ENCODE data around the gene CFAP73. TPM values are rescaled to one million over a fixed set of nuclear protein-coding genes. Genes with fewer than 3 reads are reported as not detected.
A peak's percentile ranks its signal among the peaks of the same experiment; 100 is the strongest.

CFAP73 gene
- polyA plus RNA-seq, 3 donors: 0.14 TPM; not detected in 2

DNA sequence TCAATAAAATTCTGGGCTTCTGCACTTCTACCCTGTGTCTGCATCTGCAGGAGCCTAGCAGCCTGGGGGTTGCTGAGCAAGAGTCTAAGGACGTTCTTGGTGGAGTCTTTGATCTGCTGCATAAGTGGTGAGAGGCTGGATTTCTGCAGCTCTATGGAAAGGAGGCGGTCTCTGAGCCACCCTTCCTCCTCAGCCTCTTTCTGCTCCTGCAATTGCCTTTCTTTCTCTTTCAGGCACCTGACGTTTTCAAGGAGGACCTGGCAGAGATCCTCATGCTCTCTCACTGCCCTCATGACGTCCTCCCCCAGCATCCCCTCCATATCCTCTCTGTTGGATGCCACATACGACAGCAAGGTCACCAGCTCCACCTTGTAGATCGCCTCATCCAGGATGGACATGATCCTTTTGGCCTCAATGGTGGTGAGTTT is 58.1 kb downstream of the CFAP73 start:
- WGBS (ENCODE audit: insufficient coverage): 0% methylated on average over 1 of the region's 6 CpGs
- H3K36me3 ChIP-seq (replicated peaks in 1 of 2; ENCODE audit: control insufficient read depth in 1 of 2, insufficient read depth in 2 of 2, low read length in 2 of 2): no peaks in the 10 kb centered on the region
- Mint-ChIP-seq H3K27me3 (ENCODE audit: low read depth in 3 of 3) (peaks cover 0 to 8% (median 0%) of the 10 kb centered on the region in 3 donors), H3K27ac (peak overlapping the region; percentile 98 to 100 (median 99)), H3K36me3 (peaks cover 6 to 14% of the 10 kb centered on the region in 2 donors), H3K9me3 (peaks cover 0 to 4% (median 0%) of the 10 kb centered on the region in 7 donors), H3K4me3 (peak overlapping the region; percentile 53 to 72), H3K4me1 (peaks cover 81% of the 10 kb centered on the region)
- peak in 1 of 3 donors; percentile 20 for DNase-seq
- TF ChIP-seq, protein P1, sequence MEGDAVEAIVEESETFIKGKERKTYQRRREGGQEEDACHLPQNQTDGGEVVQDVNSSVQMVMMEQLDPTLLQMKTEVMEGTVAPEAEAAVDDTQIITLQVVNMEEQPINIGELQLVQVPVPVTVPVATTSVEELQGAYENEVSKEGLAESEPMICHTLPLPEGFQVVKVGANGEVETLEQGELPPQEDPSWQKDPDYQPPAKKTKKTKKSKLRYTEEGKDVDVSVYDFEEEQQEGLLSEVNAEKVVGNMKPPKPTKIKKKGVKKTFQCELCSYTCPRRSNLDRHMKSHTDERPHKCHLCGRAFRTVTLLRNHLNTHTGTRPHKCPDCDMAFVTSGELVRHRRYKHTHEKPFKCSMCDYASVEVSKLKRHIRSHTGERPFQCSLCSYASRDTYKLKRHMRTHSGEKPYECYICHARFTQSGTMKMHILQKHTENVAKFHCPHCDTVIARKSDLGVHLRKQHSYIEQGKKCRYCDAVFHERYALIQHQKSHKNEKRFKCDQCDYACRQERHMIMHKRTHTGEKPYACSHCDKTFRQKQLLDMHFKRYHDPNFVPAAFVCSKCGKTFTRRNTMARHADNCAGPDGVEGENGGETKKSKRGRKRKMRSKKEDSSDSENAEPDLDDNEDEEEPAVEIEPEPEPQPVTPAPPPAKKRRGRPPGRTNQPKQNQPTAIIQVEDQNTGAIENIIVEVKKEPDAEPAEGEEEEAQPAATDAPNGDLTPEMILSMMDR (IDR thresholded peaks at IDR 0.05): no peak
- peak overlapping the region in 1 of 3 experiments; percentile 50 for H3K4me3 ChIP-seq (replicated peaks in 1 of 3; ENCODE audit: low read depth in 2 of 3, low read length in 3 of 3)
- peaks cover 93 to 99% of the 10 kb centered on the region in 2 donors for H3K4me1 ChIP-seq (ENCODE audit: control insufficient read depth in 1 of 2, insufficient read depth in 2 of 2, low read length in 2 of 2)
- intact Hi-C loops (cut with micrococcal nuclease): loop anchor here (1.0 to 10.0 kb wide), 2 partner anchors 8 to 217 kb away; partner anchors contain the start of gene SDSL (in 2 of the 2)
- H3K9me3 ChIP-seq (replicated peaks in 1 of 2; ENCODE audit: control insufficient read depth in 1 of 2, insufficient read depth in 1 of 2, low read length in 2 of 2): no peaks in the 10 kb centered on the region
- H3K79me2 ChIP-seq (ENCODE audit: insufficient read depth, low read length): peaks cover 14% of the 10 kb centered on the region
- H3K27ac ChIP-seq (ENCODE audit: low read depth in 1 of 2, low read length in 2 of 2): peak overlapping the region; percentile 76 to 89
- no peaks in the 10 kb centered on the region for H4K20me1 ChIP-seq (ENCODE audit: insufficient read depth, low read length)
- H3K9ac ChIP-seq (ENCODE audit: insufficient read depth, low read length, poor library complexity, severe bottlenecking): no peak overlapping the region
- no peak overlapping the region for H2AFZ ChIP-seq (ENCODE audit: insufficient read depth, low read depth, low read length, poor library complexity, severe bottlenecking)
- H3K27me3 ChIP-seq (ENCODE audit: control insufficient read depth in 2 of 2, insufficient read depth in 2 of 2, low read length in 2 of 2): no peaks in the 10 kb centered on the region
- H3K4me2 ChIP-seq (replicated peaks; ENCODE audit: extremely low read depth, low read length, poor library complexity, severe bottlenecking): peak overlapping the region; percentile 43

DNA sequence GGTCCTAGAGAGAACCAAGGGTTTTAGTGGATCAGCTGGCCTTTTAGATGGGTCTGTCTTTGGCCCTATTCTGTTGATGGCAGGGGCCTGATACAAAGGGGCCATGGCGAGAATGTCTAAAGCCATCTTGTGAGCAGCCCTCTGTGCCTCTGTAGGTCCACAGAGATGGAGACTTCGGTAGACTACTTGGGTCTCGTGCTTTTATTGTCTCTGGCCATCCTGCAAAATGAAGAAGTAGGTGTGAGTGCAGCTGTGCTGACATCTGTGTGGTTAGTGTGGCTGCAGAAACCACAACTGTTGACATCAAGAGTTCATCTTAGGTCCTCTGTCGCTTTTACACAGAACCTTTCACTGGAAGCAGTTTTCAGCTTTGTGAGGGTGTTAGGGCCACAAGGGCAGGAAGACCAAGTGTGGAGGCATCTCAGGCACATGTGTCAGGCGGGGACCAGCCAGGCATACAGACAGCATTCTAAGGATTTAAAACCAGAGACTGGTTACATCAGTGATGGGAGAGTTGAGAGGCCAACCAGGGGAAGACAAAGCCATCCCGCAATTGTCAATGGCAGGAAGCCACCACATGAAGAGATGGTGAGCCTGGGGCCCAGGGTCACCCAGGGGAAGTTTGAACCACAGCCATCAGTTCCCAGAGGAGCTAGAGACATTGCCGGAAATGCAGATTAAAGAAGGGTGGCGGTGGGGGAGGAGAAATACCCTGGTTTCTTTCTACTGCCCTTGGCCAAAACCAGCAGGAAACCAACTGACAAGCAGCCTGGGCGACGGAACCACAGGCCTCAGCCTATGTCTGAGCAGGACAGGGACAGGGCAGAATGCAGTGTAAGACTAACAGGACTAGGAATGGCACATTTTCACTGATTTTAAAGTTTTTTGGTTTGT is 58.8 kb downstream of the CFAP73 start:
- DNase-seq: peak; percentile 85 to 94 (median 91)
- Histone ChIP-seq H3K9ac (ENCODE audit: insufficient read depth, low read length, poor library complexity, severe bottlenecking) (peak overlapping the region; percentile 20), H3K27ac (ENCODE audit: low read depth in 1 of 2, low read length in 2 of 2) (peak overlapping the region; percentile 76 to 89), H3K27me3 (ENCODE audit: control insufficient read depth in 2 of 2, insufficient read depth in 2 of 2, low read length in 2 of 2) (no peaks in the 10 kb centered on the region), H3K4me1 (ENCODE audit: control insufficient read depth in 1 of 2, insufficient read depth in 2 of 2, low read length in 2 of 2) (peaks cover 89 to 99% of the 10 kb centered on the region in 2 donors), H3K36me3 (replicated peaks in 1 of 2; ENCODE audit: control insufficient read depth in 1 of 2, insufficient read depth in 2 of 2, low read length in 2 of 2) (no peaks in the 10 kb centered on the region), H3K4me2 (replicated peaks; ENCODE audit: extremely low read depth, low read length, poor library complexity, severe bottlenecking) (peak overlapping the region; percentile 43), H3K9me3 (replicated peaks in 1 of 2; ENCODE audit: control insufficient read depth in 1 of 2, insufficient read depth in 1 of 2, low read length in 2 of 2) (no peaks in the 10 kb centered on the region), H2AFZ (ENCODE audit: insufficient read depth, low read depth, low read length, poor library complexity, severe bottlenecking) (peak overlapping the region; percentile 31), H4K20me1 (ENCODE audit: insufficient read depth, low read length) (no peaks in the 10 kb centered on the region), H3K4me3 (replicated peaks in 1 of 3; ENCODE audit: low read depth in 2 of 3, low read length in 3 of 3) (peak overlapping the region in 1 of 3 experiments; percentile 50), H3K79me2 (ENCODE audit: insufficient read depth, low read length) (peaks cover 14% of the 10 kb centered on the region)
- Mint-ChIP-seq H3K36me3 (peaks cover 8 to 14% of the 10 kb centered on the region in 2 donors), H3K27ac (peak overlapping the region; percentile 98 to 100 (median 99)), H3K4me1 (peaks cover 81% of the 10 kb centered on the region), H3K9me3 (peaks cover 0 to 4% (median 0%) of the 10 kb centered on the region in 7 donors), H3K4me3 (peak overlapping the region; percentile 53 to 82), H3K27me3 (ENCODE audit: low read depth in 3 of 3) (peaks cover 0 to 8% (median 0%) of the 10 kb centered on the region in 3 donors)
- TF ChIP-seq, protein P1 (IDR thresholded peaks at IDR 0.05): no peak
- WGBS (ENCODE audit: insufficient coverage): 0% methylated on average over 9 of the region's 10 CpGs
- intact Hi-C loops (cut with micrococcal nuclease): loop anchor here (10.0 kb wide), 1 partner anchor 217 kb away; the partner anchor contains the start of gene SDSL (in 2 of the 2)

Small RNAs within 50 kb of the gene (small RNA-seq; reads per million reads assigned to genes)
- gene MIR7106 (ENCODE audit: insufficient read length, low read depth) (not detected), gene RF00019 (ENCODE audit: insufficient read length, low read depth) (not detected)

Other genes with a start within 250 kb of the CFAP73 start
- 100 to 1,000 TPM; 111 to 237 (median 237) TPM for gene OAS1, start 242.8 kb upstream of the CFAP73 start, polyA plus RNA-seq
- gene OAS3, start 211.2 kb upstream of the CFAP73 start, polyA plus RNA-seq: 10 to 100 TPM; 22.0 to 54.3 (median 41.9) TPM
- 10 to 100 TPM; 27.7 to 55.9 (median 40.1) TPM for gene OAS2, start 171.2 kb upstream of the CFAP73 start, polyA plus RNA-seq
- gene DTX1, start 93.0 kb upstream of the CFAP73 start, polyA plus RNA-seq: under 1 TPM in 2 of 3 donors, not detected in 1; 0.04 TPM
- not detected for gene RASAL1, start 14.0 kb upstream of the CFAP73 start, polyA plus RNA-seq
- 10 to 100 TPM in 2 of 3 donors, 1 to 10 TPM in 1; 7.9 to 32.2 (median 13.6) TPM for gene DDX54, start 35.8 kb downstream of the CFAP73 start, polyA plus RNA-seq
- gene RITA1, start 36.0 kb downstream of the CFAP73 start, polyA plus RNA-seq: 10 to 100 TPM in 2 of 3 donors, 1 to 10 TPM in 1; 4.9 to 17.6 (median 16.4) TPM
- 100 to 1,000 TPM in 1 of 3 donors, 10 to 100 TPM in 2; 20.4 to 110 (median 34.9) TPM for gene TPCN1, start 71.7 kb downstream of the CFAP73 start, polyA plus RNA-seq
- gene SLC8B1, start 185.4 kb downstream of the CFAP73 start, polyA plus RNA-seq: 10 to 100 TPM; 21.6 to 46.0 (median 32.4) TPM
- gene PLBD2, start 208.9 kb downstream of the CFAP73 start, polyA plus RNA-seq: 10 to 100 TPM in 1 of 3 donors, 1 to 10 TPM in 2; 8.5 to 12.4 (median 8.8) TPM

Measured in CD14-positive monocyte (primary cell).